Adrenal gland (tissue), 12 donors: ENCODE data around the gene ABCC3. TPM values are rescaled to one million over a fixed set of nuclear protein-coding genes. Genes with fewer than 3 reads are reported as not detected.

Experiments used
- DNase-seq, 7 donors: peaks; one replicate each; pipeline ENCODE4 v3.0.0-alpha.2; 2019 to 2020
- H3K27ac ChIP-seq, 5 donors: fragments of 200-600 bp; sonication (generic) in 4 of 5; 1 replicate in 3 of 5; 2 replicates in 2 of 5; pipeline versions ENCODE4 v1.5.1 to v1.8.0; 2016 to 2020; ENCODE audit warnings: mild to moderate bottlenecking in 1 of 5
- H3K27me3 ChIP-seq: fragments of 200-600 bp; 2 replicates; pipeline ENCODE4 v1.8.0; 2021
- H3K36me3 ChIP-seq, 2 donors: fragments of 200-600 bp; replicated peaks in 1 of 2; 1 replicate in 1 of 2; 2 replicates in 1 of 2; pipeline versions ENCODE4 v1.5.1 to v1.8.0; 2018 to 2022
- H3K4me1 ChIP-seq, 2 donors: fragments of 200-600 bp; replicated peaks in 1 of 2; 1 replicate in 1 of 2; 2 replicates in 1 of 2; pipeline versions ENCODE4 v1.5.1 to v1.8.0; 2018 to 2021
- H3K4me3 ChIP-seq, 4 donors: fragments of 200-600 bp; sonication (generic) in 3 of 4; one replicate each; pipeline ENCODE4 v1.5.1; 2016 to 2018
- H3K9me3 ChIP-seq, 3 donors: fragments of 200-600 bp; sonication (generic) in 1 of 3; replicated peaks in 1 of 3; 1 replicate in 2 of 3; 2 replicates in 1 of 3; pipeline versions ENCODE4 v1.5.1 to v1.8.0; 2016 to 2021
- CTCF ChIP-seq, 6 experiments: fragments of 450-650 bp in 4 of 6; fragments of 200-600 bp in 2 of 6; sonication (generic) in 1 of 6; IDR thresholded peaks; 1 replicate in 5 of 6; 2 replicates in 1 of 6; pipeline versions ENCODE4 v1.5.1 to v1.8.0; 2016 to 2021; ENCODE audit warnings: antibody characterized with exemption in 6 of 6, mild to moderate bottlenecking in 2 of 6, moderate library complexity in 1 of 6
- POLR2A ChIP-seq, 2 donors: fragments of 450-650 bp; IDR thresholded peaks; one replicate each; pipeline ENCODE4 v1.6.1; 2017; ENCODE audit warnings: antibody characterized with exemption in 2 of 2, mild to moderate bottlenecking in 2 of 2, moderate library complexity in 1 of 2
- WGBS, 4 donors: extraction: QIAGEN DNeasy Blood & Tissue Kit in 2 of 4; methylation state at CpG; one replicate each; pipeline versions ENCODE4 v1.1.5 to v1.1.7; 2013 to 2017; 5-methylcytosine and 5-hydroxymethylcytosine counted together
- intact Hi-C, 2 donors: fragments of 100-400 bp; cut with DNase I; formaldehyde crosslinking; loops; one replicate each; pipeline versions ENCODE4 v1.14.1 to v1.15.0; 2022 to 2023
- polyA plus RNA-seq, 3 donors: library from polyadenylated mRNA; stranded (reverse); fragments of 200-250 nt in 2 of 3; fragments of 350-450 nt in 1 of 3; fragmentation: Illumina TruSeq in 1 of 3; extraction: RNeasy Lipid Tissue Mini Kit (QIAGEN cat#74804) in 1 of 3; gene quantifications; one replicate each; pipeline ENCODE4 v1.2.3, GENCODE V29; 2013 to 2014
- total RNA-seq, 9 donors: library from RNA; depleted of rRNA in 4 of 9; stranded (reverse); fragments of >200 nt in 4 of 9; fragments of 120-200 nt in 1 of 9; fragmentation: NEBNext Ultra II Directional in 1 of 9; extraction: Animal tissue kit (Norgen Biotek cat#: 25700) in 1 of 9; gene quantifications; one replicate each; pipeline versions ENCODE4 v1.1.0 to v1.2.4, GENCODE V29; 2013 to 2023
- donor health status: healthy with polysubstance abuse.
- donor health status: Bipolar disorder and iron deficiency.
- donor health status: DM: yes; HTN: yes; CAD: no.
- donor health status: DM: no; HTN: no; CAD: no.
- donor health status: DM: no; HTN: no; CAD: no.
- donor health status: DM: yes; HTN: yes; CAD: no.

Gene ABCC3
- total and polyA plus RNA-seq, 12 donors, result 7.2 to 448 (median 262) TPM

- no peak for DNase-seq
- H3K9me3 ChIP-seq, result no peaks in the 10 kb centered on the region
- no peaks in the 10 kb centered on the region for H3K27me3 ChIP-seq
- TF ChIP-seq CTCF (IDR thresholded peaks at IDR 0.05) (no peak), POLR2A (IDR thresholded peaks at IDR 0.05) (no peak)
- H3K4me3 ChIP-seq, result no peak overlapping the region
- peaks cover 0 to 5% of the 10 kb centered on the region in 2 donors for H3K4me1 ChIP-seq
- WGBS, 4 donors, result 90 to 97% (median 93%) methylated on average over 2 of the region's 2 CpGs
- H3K27ac ChIP-seq, result no peak overlapping the region
- intact Hi-C loops, result no loop called here
- no peaks in the 10 kb centered on the region for H3K36me3 ChIP-seq
These were observed 17.0 kb downstream of the ABCC3 start for GRCh38 chr17:50651661-50652060.

GRCh38 chr17:50653738-50654137 is 19.1 kb downstream of the ABCC3 start:
- H3K36me3 ChIP-seq, result no peaks in the 10 kb centered on the region
- DNase-seq, result no peak
- no peak overlapping the region for H3K4me3 ChIP-seq
- no peaks in the 10 kb centered on the region for H3K9me3 ChIP-seq
- TF ChIP-seq POLR2A (IDR thresholded peaks at IDR 0.05) (no peak), CTCF (IDR thresholded peaks at IDR 0.05) (no peak)
- H3K27ac ChIP-seq, result no peak overlapping the region
- intact Hi-C loops, result no loop called here
- no peaks in the 10 kb centered on the region for H3K27me3 ChIP-seq
- H3K4me1 ChIP-seq, result peaks cover 6 to 10% of the 10 kb centered on the region in 2 donors
- WGBS, 4 donors, result 70 to 86% (median 78%) methylated on average over 3 of the region's 3 CpGs

- Histone ChIP-seq H3K9me3 (no peaks in the 10 kb centered on the region), H3K4me3 (no peak overlapping the region), H3K4me1 (peaks cover 33 to 37% of the 10 kb centered on the region in 2 donors), H3K27ac (no peak overlapping the region), H3K27me3 (no peaks in the 10 kb centered on the region), H3K36me3 (no peaks in the 10 kb centered on the region)
- intact Hi-C loops, result no loop called here
- WGBS, 4 donors, result 94 to 97% (median 95%) methylated on average over 5 of the region's 5 CpGs
- no peak for DNase-seq
- TF ChIP-seq POLR2A (IDR thresholded peaks at IDR 0.05) (no peak), CTCF (IDR thresholded peaks at IDR 0.05) (no peak)
These were observed 21.8 kb downstream of the ABCC3 start for GRCh38 chr17:50656509-50656908.

GRCh38 chr17:50657054-50657453 is 22.4 kb downstream of the ABCC3 start:
- WGBS, 4 donors, result 91 to 96% (median 93%) methylated on average over 7 of the region's 7 CpGs

More at GRCh38 chr17:50657054-50657453, 22.4 kb downstream of the ABCC3 start:
- intact Hi-C loops, result no loop called here
- no peaks in the 10 kb centered on the region for H3K36me3 ChIP-seq
- no peaks in the 10 kb centered on the region for H3K27me3 ChIP-seq
- H3K27ac ChIP-seq, result peak overlapping the region in 1 of 5 donors; percentile 13
- H3K9me3 ChIP-seq, result no peaks in the 10 kb centered on the region
- H3K4me3 ChIP-seq, result no peak overlapping the region
- peaks cover 39 to 43% of the 10 kb centered on the region in 2 donors for H3K4me1 ChIP-seq
- no peak for DNase-seq
- TF ChIP-seq CTCF (IDR thresholded peaks at IDR 0.05), result no peak
- no peak for TF ChIP-seq POLR2A (IDR thresholded peaks at IDR 0.05)
